ENCODE results near the gene IL9R.
"Not testable (repeated sequence)": the region's sequence is repeated elsewhere in the genome, so short reads cannot be mapped to it uniquely, and the experiment has no call there.

DNA sequence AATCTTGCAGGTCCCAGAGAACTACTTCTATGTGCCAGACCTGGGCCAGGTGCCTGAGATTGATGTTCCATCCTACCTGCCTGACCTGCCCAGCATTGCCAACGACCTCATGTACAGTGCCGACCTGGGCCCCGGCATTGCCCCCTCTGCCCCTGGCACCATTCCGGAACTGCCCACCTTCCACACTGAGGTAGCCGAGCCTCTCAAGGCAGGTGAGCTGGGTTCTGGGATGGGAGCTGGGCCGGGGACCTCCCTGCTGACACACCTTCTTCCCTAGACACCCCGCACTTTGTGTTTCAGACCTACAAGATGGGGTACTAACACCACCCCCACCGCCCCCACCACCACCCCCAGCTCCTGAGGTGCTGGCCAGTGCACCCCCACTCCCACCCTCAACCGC lies 25.5 kb downstream of the IL9R start:
- TF ChIP-seq, protein P1, sequence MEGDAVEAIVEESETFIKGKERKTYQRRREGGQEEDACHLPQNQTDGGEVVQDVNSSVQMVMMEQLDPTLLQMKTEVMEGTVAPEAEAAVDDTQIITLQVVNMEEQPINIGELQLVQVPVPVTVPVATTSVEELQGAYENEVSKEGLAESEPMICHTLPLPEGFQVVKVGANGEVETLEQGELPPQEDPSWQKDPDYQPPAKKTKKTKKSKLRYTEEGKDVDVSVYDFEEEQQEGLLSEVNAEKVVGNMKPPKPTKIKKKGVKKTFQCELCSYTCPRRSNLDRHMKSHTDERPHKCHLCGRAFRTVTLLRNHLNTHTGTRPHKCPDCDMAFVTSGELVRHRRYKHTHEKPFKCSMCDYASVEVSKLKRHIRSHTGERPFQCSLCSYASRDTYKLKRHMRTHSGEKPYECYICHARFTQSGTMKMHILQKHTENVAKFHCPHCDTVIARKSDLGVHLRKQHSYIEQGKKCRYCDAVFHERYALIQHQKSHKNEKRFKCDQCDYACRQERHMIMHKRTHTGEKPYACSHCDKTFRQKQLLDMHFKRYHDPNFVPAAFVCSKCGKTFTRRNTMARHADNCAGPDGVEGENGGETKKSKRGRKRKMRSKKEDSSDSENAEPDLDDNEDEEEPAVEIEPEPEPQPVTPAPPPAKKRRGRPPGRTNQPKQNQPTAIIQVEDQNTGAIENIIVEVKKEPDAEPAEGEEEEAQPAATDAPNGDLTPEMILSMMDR (IDR thresholded peaks at IDR 0.05 in 2 of 3, conservative IDR thresholded peaks at IDR 0.05 in 1 of 3; ENCODE audit: borderline replicate concordance in 1 of 3, insufficient read depth in 1 of 3, low read depth in 2 of 3, low read length in 2 of 3) = not testable (repeated sequence)
- not testable (repeated sequence) for TF ChIP-seq EZH2phosphoT487 (IDR thresholded peaks at IDR 0.05; ENCODE audit: borderline replicate concordance); RAD21 (IDR thresholded peaks at IDR 0.05; ENCODE audit: low read depth); POLR2AphosphoS5 (IDR thresholded peaks at IDR 0.05; ENCODE audit: low read depth, low read length); POLR2A (IDR thresholded peaks at IDR 0.05; ENCODE audit: borderline replicate concordance, extremely low read depth, insufficient read depth, insufficient read length); EZH2 (IDR thresholded peaks at IDR 0.05); CEBPB (IDR thresholded peaks at IDR 0.05; ENCODE audit: low read depth); SIN3A (IDR thresholded peaks at IDR 0.05; ENCODE audit: low read depth); ELF1 (IDR thresholded peaks at IDR 0.05; ENCODE audit: borderline replicate concordance, low read depth); SRF (IDR thresholded peaks at IDR 0.05; ENCODE audit: low read depth); FOSL1 (IDR thresholded peaks at IDR 0.05; ENCODE audit: low read depth); YY1 (IDR thresholded peaks at IDR 0.05; ENCODE audit: extremely low read depth, insufficient replicate concordance, low read depth, low read length); ZFX (IDR thresholded peaks at IDR 0.05)
- TF ChIP-seq, protein P2, sequence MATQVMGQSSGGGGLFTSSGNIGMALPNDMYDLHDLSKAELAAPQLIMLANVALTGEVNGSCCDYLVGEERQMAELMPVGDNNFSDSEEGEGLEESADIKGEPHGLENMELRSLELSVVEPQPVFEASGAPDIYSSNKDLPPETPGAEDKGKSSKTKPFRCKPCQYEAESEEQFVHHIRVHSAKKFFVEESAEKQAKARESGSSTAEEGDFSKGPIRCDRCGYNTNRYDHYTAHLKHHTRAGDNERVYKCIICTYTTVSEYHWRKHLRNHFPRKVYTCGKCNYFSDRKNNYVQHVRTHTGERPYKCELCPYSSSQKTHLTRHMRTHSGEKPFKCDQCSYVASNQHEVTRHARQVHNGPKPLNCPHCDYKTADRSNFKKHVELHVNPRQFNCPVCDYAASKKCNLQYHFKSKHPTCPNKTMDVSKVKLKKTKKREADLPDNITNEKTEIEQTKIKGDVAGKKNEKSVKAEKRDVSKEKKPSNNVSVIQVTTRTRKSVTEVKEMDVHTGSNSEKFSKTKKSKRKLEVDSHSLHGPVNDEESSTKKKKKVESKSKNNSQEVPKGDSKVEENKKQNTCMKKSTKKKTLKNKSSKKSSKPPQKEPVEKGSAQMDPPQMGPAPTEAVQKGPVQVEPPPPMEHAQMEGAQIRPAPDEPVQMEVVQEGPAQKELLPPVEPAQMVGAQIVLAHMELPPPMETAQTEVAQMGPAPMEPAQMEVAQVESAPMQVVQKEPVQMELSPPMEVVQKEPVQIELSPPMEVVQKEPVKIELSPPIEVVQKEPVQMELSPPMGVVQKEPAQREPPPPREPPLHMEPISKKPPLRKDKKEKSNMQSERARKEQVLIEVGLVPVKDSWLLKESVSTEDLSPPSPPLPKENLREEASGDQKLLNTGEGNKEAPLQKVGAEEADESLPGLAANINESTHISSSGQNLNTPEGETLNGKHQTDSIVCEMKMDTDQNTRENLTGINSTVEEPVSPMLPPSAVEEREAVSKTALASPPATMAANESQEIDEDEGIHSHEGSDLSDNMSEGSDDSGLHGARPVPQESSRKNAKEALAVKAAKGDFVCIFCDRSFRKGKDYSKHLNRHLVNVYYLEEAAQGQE (IDR thresholded peaks at IDR 0.05; ENCODE audit: low read depth) = not testable (repeated sequence)

Data from HCT116 (cell line).